Measurements from ENCODE around the gene IGF2BP2.
"Not testable (repeated sequence)": the region's sequence is repeated elsewhere in the genome, so short reads cannot be mapped to it uniquely, and the experiment has no call there.

IGF2BP2 gene

DNA sequence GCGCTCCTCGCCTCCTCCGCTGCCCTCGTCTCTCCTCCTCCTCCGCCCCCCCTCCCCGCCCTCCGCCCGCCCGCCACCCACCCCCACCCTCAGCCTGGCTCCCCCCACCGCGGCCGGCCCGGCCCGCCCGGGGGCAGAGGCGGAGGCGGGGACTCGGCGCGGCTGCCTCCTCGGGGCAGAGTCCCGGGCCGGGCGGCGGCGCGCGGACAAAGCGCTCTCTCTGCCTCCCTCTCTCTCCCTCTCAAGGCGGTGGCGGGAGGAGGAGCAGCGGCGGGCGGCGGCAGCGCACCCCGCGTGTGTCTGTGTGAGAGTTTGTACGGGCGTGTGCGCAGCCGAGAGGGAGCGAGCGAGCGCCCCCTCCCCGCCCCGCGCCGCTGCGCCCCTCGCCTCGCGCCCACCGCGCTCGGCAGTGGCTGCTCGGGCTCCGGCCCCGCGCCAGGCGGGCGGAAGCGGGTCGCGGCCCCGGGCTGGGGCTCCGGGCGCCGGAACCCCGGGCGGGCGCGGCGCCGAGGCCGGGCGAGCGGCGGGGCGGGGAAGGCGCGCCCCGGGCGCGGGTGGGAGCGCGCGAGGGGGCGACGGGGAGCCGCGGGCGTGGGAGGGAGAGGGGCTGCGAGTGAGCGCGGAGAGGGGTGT, at the start of gene IGF2BP2:
IGF2BP2 (minus strand) TSS at position 37 of the 633 bp plus-strand sequence. CDS start 82 bp downstream, outside the sequence.
- no peak for DNase-seq (ENCODE audit: low read depth)

DNA sequence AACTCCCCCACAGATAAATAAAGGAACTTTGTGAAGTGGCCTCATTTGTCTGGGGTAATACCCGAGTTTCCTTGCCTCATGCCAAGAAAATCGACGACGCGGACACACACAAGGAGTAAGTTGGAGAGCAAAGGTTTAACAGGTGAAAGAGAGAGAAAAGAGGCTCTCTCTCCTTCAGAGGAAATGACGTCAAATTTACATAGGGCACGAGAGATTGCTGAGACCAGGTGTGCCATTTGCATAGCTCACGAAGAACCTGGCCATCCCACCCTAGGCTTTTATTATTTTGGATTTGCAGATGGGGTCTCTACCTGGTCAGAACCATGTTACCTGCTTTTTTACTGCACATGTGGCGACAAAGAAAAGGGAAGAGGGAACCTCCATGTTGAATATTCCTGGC, 49.3 kb upstream of the IGF2BP2 start:
- DNase-seq (ENCODE audit: low read depth), result no peak

GRCh38 chr3:185867650-185868049, 42.8 kb upstream of the IGF2BP2 start:
- DNase-seq (ENCODE audit: low read depth), result no peak

- DNase-seq (ENCODE audit: low read depth), result no peak
Observed at GRCh38 chr3:185866995-185867394, 42.2 kb upstream of the IGF2BP2 start.

DNA sequence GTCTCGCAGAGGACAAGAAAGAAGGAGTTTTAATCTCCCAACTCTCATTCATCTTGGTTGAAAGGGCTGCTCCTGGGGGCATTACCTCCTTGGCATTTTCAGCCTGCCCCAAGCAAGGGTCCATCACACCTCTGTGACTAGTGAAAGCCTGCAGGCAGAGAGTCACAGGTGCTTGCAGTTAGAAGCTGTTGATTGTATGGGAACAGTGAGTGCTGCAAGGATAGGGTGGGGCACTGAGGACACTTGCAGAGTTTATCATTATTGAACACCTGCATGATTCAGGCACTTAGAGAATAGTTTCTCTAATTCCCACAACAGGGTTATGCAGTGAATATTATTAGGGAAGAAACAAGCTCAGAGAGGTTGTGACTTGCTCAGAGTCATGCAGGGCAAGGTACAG, 41.7 kb upstream of the IGF2BP2 start:
- DNase-seq (ENCODE audit: low read depth), result no peak

GRCh38 chr3:185865247-185865646, 40.4 kb upstream of the IGF2BP2 start:
- DNase-seq (ENCODE audit: low read depth), result no peak

- DNase-seq (ENCODE audit: low read depth), result no peak
Observed at GRCh38 chr3:185864767-185865166, 39.9 kb upstream of the IGF2BP2 start.

DNA sequence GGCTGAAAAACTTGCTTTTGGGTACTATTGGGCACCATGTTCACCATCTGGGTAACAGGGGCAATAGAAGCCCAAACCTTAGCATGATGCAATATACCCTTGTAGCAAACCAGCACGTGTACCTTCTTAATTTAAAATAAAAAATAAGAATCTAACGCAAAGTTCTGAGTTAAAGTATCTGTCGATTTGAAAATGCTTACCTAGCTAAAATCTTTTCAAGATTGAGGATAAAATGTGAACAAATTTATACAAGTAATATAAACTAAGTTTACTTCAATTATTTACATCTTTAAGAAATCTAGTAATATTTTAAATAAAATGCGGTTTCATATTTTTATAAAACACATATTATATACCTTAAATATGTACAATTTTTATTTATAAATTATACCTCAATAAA, 38.1 kb upstream of the IGF2BP2 start:
- no peak for DNase-seq (ENCODE audit: low read depth)

GRCh38 chr3:185859294-185859972, 34.6 kb upstream of the IGF2BP2 start:
- DNase-seq (ENCODE audit: low read depth), result no peak

DNA sequence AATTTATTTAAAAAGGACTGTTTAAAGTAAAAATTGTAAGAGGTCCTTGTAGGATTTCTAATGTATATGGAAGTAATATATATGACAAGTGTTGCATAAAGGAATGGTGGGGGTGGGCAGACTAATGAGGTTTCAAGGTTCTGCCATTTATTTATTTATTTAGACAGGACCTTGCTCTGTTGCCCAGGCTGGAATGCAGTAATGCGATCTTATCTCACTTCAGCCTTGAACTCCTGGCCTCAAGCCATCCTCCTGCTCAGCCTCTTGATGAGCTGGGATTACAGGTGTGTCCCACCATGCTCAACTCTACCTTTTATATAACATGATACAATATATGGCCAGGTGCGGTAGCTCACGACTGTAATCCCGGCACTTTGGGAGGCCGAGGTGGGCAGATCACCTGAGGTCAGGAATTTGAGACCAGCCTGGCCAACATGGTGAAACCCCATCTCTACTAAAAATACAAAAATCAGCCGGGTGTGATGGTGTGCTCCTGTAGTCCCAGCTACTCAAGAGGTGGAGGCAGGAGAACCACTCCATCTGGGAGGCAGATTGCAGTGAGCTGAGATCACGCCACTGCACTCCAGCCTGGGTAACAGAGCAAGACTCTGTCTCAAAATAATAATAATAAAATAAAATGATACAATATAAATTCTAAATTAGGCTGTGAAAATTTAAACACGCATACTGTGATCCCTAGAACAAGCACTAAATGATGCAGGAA, 33.8 kb upstream of the IGF2BP2 start:
- DNase-seq (ENCODE audit: low read depth), result no peak

DNA sequence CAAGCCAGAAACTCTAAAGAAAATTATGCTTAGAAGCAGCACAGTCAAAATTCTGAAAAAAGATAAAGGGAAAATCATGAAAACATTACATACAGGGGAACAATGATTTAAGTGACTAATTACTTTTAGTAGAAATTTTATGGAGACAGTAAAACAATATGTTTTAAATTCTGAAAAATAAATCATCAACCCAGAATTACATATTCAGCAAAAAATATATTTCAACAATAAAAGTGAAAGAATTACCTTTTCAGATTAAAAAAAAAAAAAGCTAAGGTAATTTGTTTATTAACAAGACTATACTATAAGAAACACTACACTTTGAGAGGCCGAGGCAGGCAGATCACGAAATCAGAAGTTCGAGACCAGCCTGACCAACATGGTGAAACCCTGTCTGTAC, 32.4 kb upstream of the IGF2BP2 start:
- DNase-seq (ENCODE audit: low read depth), result no peak

DNA sequence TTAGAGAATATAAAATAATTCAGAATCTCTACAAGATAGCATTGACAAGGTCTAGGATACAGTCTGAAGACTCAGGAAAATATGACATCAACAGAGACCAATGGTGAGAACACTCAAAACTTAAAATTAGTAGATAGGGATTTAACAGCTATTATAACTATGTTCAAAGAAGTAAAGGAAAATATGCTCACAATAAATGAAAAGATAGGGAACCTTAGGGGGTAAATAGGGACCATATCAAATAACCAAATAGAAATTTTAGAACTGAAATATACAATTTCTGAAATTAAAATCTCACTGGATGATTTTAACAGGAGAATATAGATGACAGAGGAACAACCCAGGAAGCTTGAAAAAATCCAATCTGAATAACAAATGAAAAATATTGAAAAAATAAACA, 31.8 kb upstream of the IGF2BP2 start:
- DNase-seq (ENCODE audit: low read depth), result no peak

- DNase-seq (ENCODE audit: low read depth), result not testable (repeated sequence)
Observed at GRCh38 chr3:185853771-185854170, 28.9 kb upstream of the IGF2BP2 start.

DNA sequence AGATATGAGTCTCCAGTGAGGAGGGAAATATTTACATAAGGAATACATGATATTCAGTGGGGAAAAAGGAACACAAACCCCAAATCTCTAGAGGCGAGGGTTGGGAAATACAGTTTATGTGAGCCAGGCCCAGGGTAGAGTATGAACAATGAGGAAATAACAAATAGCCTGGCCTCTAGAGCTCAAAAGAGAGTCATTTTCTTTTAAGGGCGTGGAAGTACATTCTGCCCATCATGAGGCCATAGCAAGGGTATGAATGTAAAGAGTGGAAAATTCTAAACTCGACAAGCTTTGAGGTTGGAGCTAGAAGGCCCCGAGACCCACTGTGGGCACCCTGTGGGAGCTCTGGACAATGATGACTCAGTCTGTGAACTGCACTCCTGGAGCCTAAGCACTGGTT, 27.8 kb upstream of the IGF2BP2 start:
- no peak for DNase-seq (ENCODE audit: low read depth)

GRCh38 chr3:185851959-185852358, 27.1 kb upstream of the IGF2BP2 start:
- no peak for DNase-seq (ENCODE audit: low read depth)

GRCh38 chr3:185851046-185851445, 26.2 kb upstream of the IGF2BP2 start:
- DNase-seq (ENCODE audit: low read depth), result no peak

DNA sequence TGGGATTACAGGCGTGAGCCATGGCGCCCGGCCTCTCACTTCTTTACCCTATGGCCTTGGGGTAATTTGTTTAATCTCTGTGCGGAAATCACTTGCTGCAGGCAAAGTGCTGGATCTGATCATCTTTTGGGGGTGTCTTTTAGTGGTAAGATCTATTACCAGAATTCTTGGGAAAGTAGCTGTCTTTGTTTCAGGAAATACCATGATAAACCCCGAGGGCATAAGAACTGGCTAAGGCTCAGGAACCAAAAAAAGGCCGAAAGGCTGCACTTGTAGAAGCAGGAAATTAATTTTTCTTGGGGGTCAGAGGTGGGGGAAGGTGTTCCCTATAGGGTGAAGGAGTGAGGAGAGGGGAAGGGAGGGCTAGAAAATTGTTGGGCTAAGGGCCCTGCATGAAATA, 22.7 kb upstream of the IGF2BP2 start:
- DNase-seq (ENCODE audit: low read depth), result no peak

- no peak for DNase-seq (ENCODE audit: low read depth)
Observed at GRCh38 chr3:185846037-185846436, 21.2 kb upstream of the IGF2BP2 start.

- DNase-seq (ENCODE audit: low read depth), result no peak
Observed at GRCh38 chr3:185844051-185844450, 19.2 kb upstream of the IGF2BP2 start.

DNA sequence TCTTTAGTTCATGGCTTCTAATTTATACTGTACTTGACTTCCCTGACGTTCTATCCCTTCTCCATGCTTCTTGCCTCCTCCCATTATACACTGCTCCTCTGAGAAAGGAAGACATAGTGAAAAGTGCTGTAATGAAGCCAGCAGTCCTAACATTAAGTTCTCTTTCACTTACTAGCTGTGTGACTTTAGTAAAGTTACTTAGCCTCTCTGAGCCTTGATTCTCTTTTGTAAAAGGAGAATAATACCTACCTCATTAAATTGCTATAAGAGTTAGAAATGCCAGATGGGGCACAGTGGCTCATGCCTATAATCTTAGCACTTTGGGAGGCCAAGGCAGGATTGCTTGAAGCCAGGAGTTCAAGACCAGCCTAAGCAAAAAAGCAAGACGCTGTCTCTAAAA, 18.8 kb upstream of the IGF2BP2 start:
- no peak for DNase-seq (ENCODE audit: low read depth)

GRCh38 chr3:185843126-185843525, 18.3 kb upstream of the IGF2BP2 start:
- no peak for DNase-seq (ENCODE audit: low read depth)

GRCh38 chr3:185842241-185842640, 17.4 kb upstream of the IGF2BP2 start:
- no peak for DNase-seq (ENCODE audit: low read depth)

DNA sequence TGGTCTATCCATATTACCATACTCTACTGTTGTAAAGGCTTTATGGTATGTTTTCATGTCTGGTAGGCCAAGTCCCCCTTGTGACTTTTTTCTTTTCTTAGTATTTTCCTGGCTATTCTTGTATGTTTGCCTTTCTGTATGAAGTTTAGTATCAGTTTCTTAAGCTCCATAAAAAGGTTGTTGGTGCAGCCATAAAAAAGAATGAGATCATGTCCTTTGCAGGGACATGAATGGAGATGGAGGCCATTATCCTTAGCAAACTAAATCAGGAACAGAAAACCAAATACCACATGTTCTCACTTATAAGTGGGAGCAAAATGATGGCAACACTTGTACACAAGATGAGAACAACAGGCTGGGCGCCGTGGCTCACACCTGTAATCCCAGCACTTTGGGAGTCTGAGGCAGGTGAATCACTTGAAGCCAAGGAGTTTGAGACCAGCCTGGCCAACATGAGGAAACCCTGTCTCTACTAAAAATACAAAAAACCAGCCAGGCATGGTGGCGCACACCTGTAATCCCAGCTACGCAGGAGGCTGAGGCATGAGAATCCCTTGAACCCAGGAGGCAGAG, 13.7 kb upstream of the IGF2BP2 start:
- DNase-seq (ENCODE audit: low read depth), result not testable (repeated sequence)

Data from HS-5 (cell line).